SK-N-SH (cell line): ENCODE results near the gene FCN3. TPM values are rescaled to one million over a fixed set of nuclear protein-coding genes. Genes with fewer than 3 reads are reported as not detected.

Experiments used
- CTCF ChIA-PET: fragments of 300-600, 350-600 bp; formaldehyde crosslinking; extraction: SDS; loops from one replicate; lab custom pipeline; 2021; lab: Yijun Ruan, JAX
- POLR2A ChIA-PET: fragments of 350-600 bp; sonication (Branson Sonifier 250); formaldehyde crosslinking; extraction: SDS; loops from one replicate; lab custom pipeline; 2020; ENCODE audit warnings: antibody characterized with exemption, inconsistent platforms; lab: Yijun Ruan, JAX
- DNase-seq: peaks from one replicate; pipeline ENCODE4 v3.0.0; 2012
- H2AFZ ChIP-seq: fragments of 200-600 bp; sonication (generic); 2 replicates; pipeline ENCODE4 v1.8.1; 2016; ENCODE audit warnings: antibody characterized with exemption, mild to moderate bottlenecking, low read depth
- H3F3A ChIP-seq: fragments of 200-600 bp; sonication (generic); replicated peaks from 2 replicates; pipeline ENCODE3; 2016; ENCODE audit warnings: antibody characterized with exemption, mild to moderate bottlenecking; ENCODE audit not compliant: insufficient read depth
- H3K27ac ChIP-seq, 2 experiments: fragments of 200-500 bp in 1 of 2; fragments of 200-600 bp in 1 of 2; sonication (Bioruptor generic) in 1 of 2; sonication (generic), shearing (Covaris generic) in 1 of 2; 2 replicates each; pipeline versions ENCODE4 v1.5.1 to v1.6.1; 2014 to 2016; ENCODE audit warnings: low read depth in 2 of 2, inconsistent platforms in 1 of 2, low read length in 1 of 2, mild to moderate bottlenecking in 1 of 2, mixed read lengths in 1 of 2
- H3K27me3 ChIP-seq: fragments of 200-600 bp; sonication (generic), shearing (Covaris generic); 2 replicates; pipeline ENCODE4 v1.6.1; 2016; ENCODE audit warnings: mixed run types; ENCODE audit not compliant: insufficient read depth
- H3K36me3 ChIP-seq, 2 experiments: fragments of 200-500 bp in 1 of 2; fragments of 200-600 bp in 1 of 2; sonication (Bioruptor generic) in 1 of 2; sonication (generic) in 1 of 2; replicated peaks in 1 of 2; 2 replicates each; pipeline versions ENCODE3 to v1.5.1; 2014 to 2016; ENCODE audit warnings: low read length in 1 of 2, mild to moderate bottlenecking in 1 of 2; ENCODE audit not compliant: insufficient read depth in 2 of 2, control insufficient read depth in 1 of 2
- H3K4me1 ChIP-seq, 2 experiments: fragments of 200-500 bp in 1 of 2; fragments of 200-600 bp in 1 of 2; sonication (Bioruptor generic) in 1 of 2; sonication (generic), shearing (Covaris generic) in 1 of 2; 2 replicates each; pipeline versions ENCODE4 v1.5.1 to v1.6.1; 2014 to 2016; ENCODE audit warnings: low read depth in 1 of 2, low read length in 1 of 2, mixed run types in 1 of 2; ENCODE audit not compliant: insufficient read depth in 2 of 2, control insufficient read depth in 1 of 2
- H3K4me2 ChIP-seq: fragments of 200-600 bp; sonication (generic), shearing (Covaris generic); 2 replicates; pipeline ENCODE4 v1.6.1; 2017; ENCODE audit warnings: mixed run types
- H3K4me3 ChIP-seq, 2 experiments: fragments of 200-500 bp in 1 of 2; fragments of 200-600 bp in 1 of 2; sonication (Bioruptor generic) in 1 of 2; sonication (generic), shearing (Covaris generic) in 1 of 2; 2 replicates each; pipeline versions ENCODE4 v1.5.1 to v1.8.1; 2014 to 2016; ENCODE audit warnings: low read depth in 2 of 2, inconsistent platforms in 1 of 2, low read length in 1 of 2, mild to moderate bottlenecking in 1 of 2, mixed read lengths in 1 of 2, moderate library complexity in 1 of 2
- H3K79me2 ChIP-seq: fragments of 200-600 bp; sonication (generic); 2 replicates; pipeline ENCODE4 v1.8.1; 2017; ENCODE audit warnings: mild to moderate bottlenecking; ENCODE audit not compliant: insufficient read depth
- H3K9ac ChIP-seq: fragments of 200-600 bp; sonication (generic); 2 replicates; pipeline ENCODE4 v1.6.1; 2017; ENCODE audit warnings: mixed run types
- H3K9me2 ChIP-seq: fragments of 200-600 bp; sonication (generic); 2 replicates; pipeline ENCODE4 v1.6.1; 2017; ENCODE audit warnings: mixed run types
- H3K9me3 ChIP-seq: fragments of 200-600 bp; sonication (generic); 2 replicates; pipeline ENCODE4 v1.6.1; 2017; ENCODE audit warnings: mixed run types, mild to moderate bottlenecking, moderate library complexity
- H4K20me1 ChIP-seq: fragments of 200-600 bp; sonication (generic); 2 replicates; pipeline ENCODE4 v1.6.1; 2017; ENCODE audit warnings: mild to moderate bottlenecking, mixed run types; ENCODE audit not compliant: insufficient read depth
- FOSL2 ChIP-seq: IDR thresholded peaks from 2 replicates; pipeline ENCODE4 v1.4.0; 2012; ENCODE audit warnings: low read depth, mild to moderate bottlenecking, moderate library complexity, borderline replicate concordance
- FOXJ3 ChIP-seq: sonication (generic); formaldehyde crosslinking; IDR thresholded peaks from 2 replicates; pipeline ENCODE4 v1.5.1; 2020; ENCODE audit warnings: mild to moderate bottlenecking, missing genetic modification reagents
- FOXM1 ChIP-seq: IDR thresholded peaks from 2 replicates; pipeline ENCODE4 v1.4.0; 2012; ENCODE audit warnings: low read depth, mild to moderate bottlenecking
- GABPA ChIP-seq: IDR thresholded peaks from 2 replicates; pipeline ENCODE4 v1.4.0; 2012; ENCODE audit warnings: low read depth, mild to moderate bottlenecking
- JUND ChIP-seq: IDR thresholded peaks from 2 replicates; pipeline ENCODE4 v1.4.0; 2012
- MEF2A ChIP-seq: IDR thresholded peaks from 2 replicates; pipeline ENCODE4 v1.4.0; 2012; ENCODE audit warnings: low read depth, borderline replicate concordance
- NFIC ChIP-seq: IDR thresholded peaks from 2 replicates; pipeline ENCODE4 v1.4.0; 2012; ENCODE audit warnings: borderline replicate concordance
- REST ChIP-seq: IDR thresholded peaks from 2 replicates; pipeline ENCODE4 v1.6.1; 2012; ENCODE audit warnings: mild to moderate bottlenecking, low read depth, low read length, moderate library complexity
- RXRA ChIP-seq: IDR thresholded peaks from 2 replicates; pipeline ENCODE4 v1.4.0; 2012; ENCODE audit warnings: low read depth, mild to moderate bottlenecking, borderline replicate concordance
- TCF12 ChIP-seq: IDR thresholded peaks from 2 replicates; pipeline ENCODE4 v1.4.0; 2012
- ZBTB33 ChIP-seq: IDR thresholded peaks from 2 replicates; pipeline ENCODE4 v1.4.0; 2012; ENCODE audit warnings: low read depth, borderline replicate concordance
- WGBS: methylation state at CpG from one replicate; pipeline ENCODE4 v1.1.6; 2017; ENCODE audit warnings: low lambda C conversion rate; 5-methylcytosine and 5-hydroxymethylcytosine counted together
- polyA plus RNA-seq, 3 experiments: library from polyadenylated mRNA; depleted of rRNA; stranded (reverse); fragments of >200 nt; gene quantifications; 2 replicates each; pipeline ENCODE4 v1.2.3, GENCODE V29; 2012
- TF ChIP-seq, protein P1 (sequence below): fragments of 200-600 bp; sonication (generic); IDR thresholded peaks from 2 replicates; pipeline ENCODE4 v1.6.1; 2017; ENCODE audit warnings: antibody characterized with exemption, mild to moderate bottlenecking, moderate library complexity
- TF ChIP-seq, protein P2 (sequence below): IDR thresholded peaks from 2 replicates; pipeline ENCODE4; 2012
- TF ChIP-seq, protein P3 (sequence below): IDR thresholded peaks from 2 replicates; pipeline ENCODE4 v1.4.0; 2012; ENCODE audit warnings: low read depth, borderline replicate concordance

The FCN3 gene
- polyA plus RNA-seq, 1 of the 3 experiments (the other 2 are of a cell fraction) = not detected

DNA sequence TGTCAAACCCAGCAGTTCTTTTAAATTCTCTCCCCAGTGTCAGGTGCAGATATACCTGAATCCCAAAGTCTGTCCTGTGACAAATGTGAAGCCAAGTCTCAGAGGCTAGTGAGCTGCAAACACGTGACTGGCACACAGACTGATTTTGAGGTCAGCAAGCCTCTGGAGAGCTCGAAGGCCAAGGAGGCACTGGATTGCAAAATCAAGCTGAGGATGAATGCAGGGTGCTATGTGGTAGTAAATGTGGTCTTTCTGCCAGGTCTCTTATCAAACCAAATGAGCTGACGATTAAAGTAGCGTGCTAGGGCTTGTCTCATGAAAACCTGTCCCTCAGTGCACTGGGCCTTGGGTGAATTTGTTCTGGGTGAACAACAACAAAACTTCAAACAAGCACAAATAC, 38.4 kb upstream of the FCN3 start:
- POLR2A ChIA-PET = no interaction called here
- Histone ChIP-seq H4K20me1 (no peaks in the 10 kb centered on the region), H3K79me2 (peaks cover 5% of the 10 kb centered on the region), H3K4me1 (0 out of 4 replicates have a peak, but pooled peaks cover 0 to 2% of the 10 kb centered on the region in 2 experiments), H3K9me3 (no peaks in the 10 kb centered on the region), H3K27me3 (no peaks in the 10 kb centered on the region), H3K4me3 (no peak overlapping the region), H3K9me2 (no peaks in the 10 kb centered on the region), H3K4me2 (no peak overlapping the region)
- DNase-seq = no peak
- WGBS = 96% methylated on average over 4 of the region's 4 CpGs
- CTCF ChIA-PET = interaction anchor here (1.3 to 16.9 kb wide), 7 partner anchors 10 to 194 kb away, joined by 3 to 111 read pairs (median 7); partner anchors contain the start of gene AHDC1
- TF ChIP-seq REST (no peak), RXRA (no peak), FOXJ3 (CRISPR knock-in tag) (no peak), JUND (no peak), NFIC (no peak), GABPA (no peak), ZBTB33 (no peak), FOSL2 (no peak), MEF2A (no peak), TCF12 (no peak), FOXM1 (no peak)
- TF ChIP-seq, protein P1, sequence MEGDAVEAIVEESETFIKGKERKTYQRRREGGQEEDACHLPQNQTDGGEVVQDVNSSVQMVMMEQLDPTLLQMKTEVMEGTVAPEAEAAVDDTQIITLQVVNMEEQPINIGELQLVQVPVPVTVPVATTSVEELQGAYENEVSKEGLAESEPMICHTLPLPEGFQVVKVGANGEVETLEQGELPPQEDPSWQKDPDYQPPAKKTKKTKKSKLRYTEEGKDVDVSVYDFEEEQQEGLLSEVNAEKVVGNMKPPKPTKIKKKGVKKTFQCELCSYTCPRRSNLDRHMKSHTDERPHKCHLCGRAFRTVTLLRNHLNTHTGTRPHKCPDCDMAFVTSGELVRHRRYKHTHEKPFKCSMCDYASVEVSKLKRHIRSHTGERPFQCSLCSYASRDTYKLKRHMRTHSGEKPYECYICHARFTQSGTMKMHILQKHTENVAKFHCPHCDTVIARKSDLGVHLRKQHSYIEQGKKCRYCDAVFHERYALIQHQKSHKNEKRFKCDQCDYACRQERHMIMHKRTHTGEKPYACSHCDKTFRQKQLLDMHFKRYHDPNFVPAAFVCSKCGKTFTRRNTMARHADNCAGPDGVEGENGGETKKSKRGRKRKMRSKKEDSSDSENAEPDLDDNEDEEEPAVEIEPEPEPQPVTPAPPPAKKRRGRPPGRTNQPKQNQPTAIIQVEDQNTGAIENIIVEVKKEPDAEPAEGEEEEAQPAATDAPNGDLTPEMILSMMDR = no peak
- TF ChIP-seq, protein P2, sequence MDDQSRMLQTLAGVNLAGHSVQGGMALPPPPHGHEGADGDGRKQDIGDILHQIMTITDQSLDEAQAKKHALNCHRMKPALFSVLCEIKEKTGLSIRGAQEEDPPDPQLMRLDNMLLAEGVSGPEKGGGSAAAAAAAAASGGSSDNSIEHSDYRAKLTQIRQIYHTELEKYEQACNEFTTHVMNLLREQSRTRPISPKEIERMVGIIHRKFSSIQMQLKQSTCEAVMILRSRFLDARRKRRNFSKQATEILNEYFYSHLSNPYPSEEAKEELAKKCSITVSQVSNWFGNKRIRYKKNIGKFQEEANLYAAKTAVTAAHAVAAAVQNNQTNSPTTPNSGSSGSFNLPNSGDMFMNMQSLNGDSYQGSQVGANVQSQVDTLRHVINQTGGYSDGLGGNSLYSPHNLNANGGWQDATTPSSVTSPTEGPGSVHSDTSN = no peak
- TF ChIP-seq, protein P3, sequence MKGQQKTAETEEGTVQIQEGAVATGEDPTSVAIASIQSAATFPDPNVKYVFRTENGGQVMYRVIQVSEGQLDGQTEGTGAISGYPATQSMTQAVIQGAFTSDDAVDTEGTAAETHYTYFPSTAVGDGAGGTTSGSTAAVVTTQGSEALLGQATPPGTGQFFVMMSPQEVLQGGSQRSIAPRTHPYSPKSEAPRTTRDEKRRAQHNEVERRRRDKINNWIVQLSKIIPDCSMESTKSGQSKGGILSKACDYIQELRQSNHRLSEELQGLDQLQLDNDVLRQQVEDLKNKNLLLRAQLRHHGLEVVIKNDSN = no peak
- TF ChIP-seq, all 33 proteins: peak for 0
- Histone ChIP-seq H3K9ac (no peak overlapping the region), H3K27ac (no peak overlapping the region), H3F3A (peaks cover 1% of the 10 kb centered on the region), H3K36me3 (peaks cover 74 to 78% of the 10 kb centered on the region in 2 experiments), H2AFZ (no peak overlapping the region)
